Lung (tissue), 12 donors: Measurements from ENCODE around the gene ZFC3H1. TPM values are rescaled to one million over a fixed set of nuclear protein-coding genes. Genes with fewer than 3 reads are reported as not detected.

Experiments used
- ATAC-seq: fragments of 200-7000 bp; cut with Tn5 transposase; one replicate; pipeline ENCODE4 v1.9.1; 2020; ENCODE audit warnings: moderate number of reproducible peaks; ENCODE audit not compliant: insufficient read depth, low FRiP score
- DNase-seq, 3 donors: peaks; one replicate each; pipeline ENCODE4 v3.0.0-alpha.2; 2013 to 2017
- H3K27ac ChIP-seq, 2 donors: one replicate each; pipeline ENCODE4 v1.5.1; 2013; ENCODE audit warnings: mild to moderate bottlenecking in 2 of 2, moderate library complexity in 2 of 2, control low read depth in 1 of 2, inconsistent platforms in 1 of 2, low read depth in 1 of 2, low read length in 1 of 2
- H3K27me3 ChIP-seq, 3 donors: one replicate each; pipeline ENCODE4 v1.5.1; 2013; ENCODE audit warnings: low read length in 2 of 3; ENCODE audit not compliant: control insufficient read depth in 3 of 3, insufficient read depth in 3 of 3
- H3K36me3 ChIP-seq, 4 donors: one replicate each; pipeline ENCODE4 v1.5.1; 2013; ENCODE audit warnings: low read length in 4 of 4, mild to moderate bottlenecking in 1 of 4, moderate library complexity in 1 of 4; ENCODE audit not compliant: control insufficient read depth in 4 of 4, insufficient read depth in 4 of 4
- H3K4me1 ChIP-seq, 5 donors: one replicate each; pipeline ENCODE4 v1.5.1; 2013; ENCODE audit warnings: low read length in 5 of 5, mild to moderate bottlenecking in 2 of 5, moderate library complexity in 1 of 5; ENCODE audit not compliant: control insufficient read depth in 5 of 5, insufficient read depth in 5 of 5
- H3K4me3 ChIP-seq: one replicate; pipeline ENCODE4 v1.5.1; 2013; ENCODE audit warnings: mild to moderate bottlenecking, control low read depth, moderate library complexity
- H3K9ac ChIP-seq, 2 donors: one replicate each; pipeline ENCODE4 v1.5.1; 2013; ENCODE audit warnings: low read length in 2 of 2, control low read depth in 1 of 2; ENCODE audit not compliant: insufficient read depth in 1 of 2
- H3K9me3 ChIP-seq, 4 donors: one replicate each; pipeline ENCODE4 v1.5.1; 2013; ENCODE audit warnings: low read length in 3 of 4, mild to moderate bottlenecking in 1 of 4, moderate library complexity in 1 of 4; ENCODE audit not compliant: control insufficient read depth in 4 of 4, insufficient read depth in 3 of 4
- WGBS, 2 donors: extraction: QIAGEN DNeasy Blood & Tissue Kit; methylation state at CpG; one replicate each; pipeline ENCODE4 v1.1.7; 2013; 5-methylcytosine and 5-hydroxymethylcytosine counted together
- polyA plus RNA-seq, 2 donors: library from polyadenylated mRNA; stranded (reverse); fragments of 200-250 nt; gene quantifications; one replicate each; pipeline ENCODE4 v1.2.1, GENCODE V29; 2013
- total RNA-seq, 2 donors: library from RNA; depleted of rRNA in 1 of 2; stranded (reverse); fragments of >200 nt in 1 of 2; gene quantifications; one replicate each; pipeline ENCODE4 v1.2.1, GENCODE V29; 2014 to 2021
- TF ChIP-seq, protein P1 (sequence below): IDR thresholded peaks from 2 replicates; pipeline ENCODE4 v1.5.1; 2012; ENCODE audit warnings: mild to moderate bottlenecking; ENCODE audit errors: control extremely low read depth, extremely low read depth
- donor health status: control.
- donor health status: control.
- donor health status: Bipolar disorder and iron deficiency.
- donor health status: healthy.
- donor health status: DM: yes; HTN: yes; CAD: no.

The ZFC3H1 gene
- total and polyA plus RNA-seq, 4 donors, result 15.5 to 107 (median 29.6) TPM

GRCh38 chr12:71646512-71646911 lies 17.1 kb downstream of the ZFC3H1 start:
- no peak overlapping the region for H3K4me3 ChIP-seq
- peaks cover 6 to 43% (median 13%) of the 10 kb centered on the region in 4 donors for H3K36me3 ChIP-seq
- 98 to 99% methylated on average over 3 of the region's 3 CpGs for WGBS, 2 donors
- DNase-seq (no peak), ATAC-seq (no peak)
- H3K9ac ChIP-seq, result no peak overlapping the region
- no peak overlapping the region for H3K27ac ChIP-seq
- H3K9me3 ChIP-seq, result no peaks in the 10 kb centered on the region
- TF ChIP-seq, protein P1, sequence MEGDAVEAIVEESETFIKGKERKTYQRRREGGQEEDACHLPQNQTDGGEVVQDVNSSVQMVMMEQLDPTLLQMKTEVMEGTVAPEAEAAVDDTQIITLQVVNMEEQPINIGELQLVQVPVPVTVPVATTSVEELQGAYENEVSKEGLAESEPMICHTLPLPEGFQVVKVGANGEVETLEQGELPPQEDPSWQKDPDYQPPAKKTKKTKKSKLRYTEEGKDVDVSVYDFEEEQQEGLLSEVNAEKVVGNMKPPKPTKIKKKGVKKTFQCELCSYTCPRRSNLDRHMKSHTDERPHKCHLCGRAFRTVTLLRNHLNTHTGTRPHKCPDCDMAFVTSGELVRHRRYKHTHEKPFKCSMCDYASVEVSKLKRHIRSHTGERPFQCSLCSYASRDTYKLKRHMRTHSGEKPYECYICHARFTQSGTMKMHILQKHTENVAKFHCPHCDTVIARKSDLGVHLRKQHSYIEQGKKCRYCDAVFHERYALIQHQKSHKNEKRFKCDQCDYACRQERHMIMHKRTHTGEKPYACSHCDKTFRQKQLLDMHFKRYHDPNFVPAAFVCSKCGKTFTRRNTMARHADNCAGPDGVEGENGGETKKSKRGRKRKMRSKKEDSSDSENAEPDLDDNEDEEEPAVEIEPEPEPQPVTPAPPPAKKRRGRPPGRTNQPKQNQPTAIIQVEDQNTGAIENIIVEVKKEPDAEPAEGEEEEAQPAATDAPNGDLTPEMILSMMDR, result no peak
- H3K4me1 ChIP-seq, result peaks cover 0 to 2% (median 0%) of the 10 kb centered on the region in 5 donors
- H3K27me3 ChIP-seq, result no peaks in the 10 kb centered on the region

GRCh38 chr12:71645268-71645667 lies 18.4 kb downstream of the ZFC3H1 start:
- Histone ChIP-seq H3K4me3 (no peak overlapping the region), H3K27ac (no peak overlapping the region), H3K9me3 (no peaks in the 10 kb centered on the region), H3K27me3 (no peaks in the 10 kb centered on the region), H3K9ac (no peak overlapping the region), H3K36me3 (peaks cover 11 to 42% (median 15%) of the 10 kb centered on the region in 4 donors), H3K4me1 (peaks cover 0 to 2% (median 0%) of the 10 kb centered on the region in 5 donors)
- TF ChIP-seq, protein P1, result no peak
- WGBS, 2 donors, result 43 to 69% methylated on average over 3 of the region's 3 CpGs
- DNase-seq (no peak), ATAC-seq (no peak)

DNA sequence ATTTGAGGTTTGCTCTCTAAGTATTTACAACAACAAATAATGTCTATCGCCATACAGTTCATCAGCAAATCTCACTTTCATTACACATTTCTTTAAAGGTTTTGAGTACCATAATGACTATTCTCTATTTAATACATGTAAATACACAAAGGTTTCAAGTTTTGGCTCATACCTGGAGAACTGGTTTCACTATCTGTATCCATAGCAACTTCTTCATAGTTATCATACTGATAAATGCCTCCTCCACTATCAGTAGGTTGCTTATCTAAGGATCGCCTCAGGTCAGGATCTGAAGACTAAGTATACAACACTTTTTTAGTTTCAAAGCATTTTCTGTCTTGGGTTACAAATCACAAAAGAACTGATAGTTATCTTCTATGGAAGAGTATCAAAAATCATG lies 21.4 kb downstream of the ZFC3H1 start:
- DNase-seq, result no peak
- Histone ChIP-seq H3K27me3 (no peaks in the 10 kb centered on the region), H3K36me3 (peaks cover 15 to 52% (median 21%) of the 10 kb centered on the region in 4 donors), H3K4me1 (peaks cover 0 to 2% (median 0%) of the 10 kb centered on the region in 5 donors), H3K9me3 (no peaks in the 10 kb centered on the region), H3K27ac (no peak overlapping the region), H3K9ac (no peak overlapping the region), H3K4me3 (no peak overlapping the region)
- no peak for ATAC-seq
- TF ChIP-seq, protein P1, result no peak
- WGBS, 2 donors, result 80 to 92% methylated on average over 2 of the region's 2 CpGs

DNA sequence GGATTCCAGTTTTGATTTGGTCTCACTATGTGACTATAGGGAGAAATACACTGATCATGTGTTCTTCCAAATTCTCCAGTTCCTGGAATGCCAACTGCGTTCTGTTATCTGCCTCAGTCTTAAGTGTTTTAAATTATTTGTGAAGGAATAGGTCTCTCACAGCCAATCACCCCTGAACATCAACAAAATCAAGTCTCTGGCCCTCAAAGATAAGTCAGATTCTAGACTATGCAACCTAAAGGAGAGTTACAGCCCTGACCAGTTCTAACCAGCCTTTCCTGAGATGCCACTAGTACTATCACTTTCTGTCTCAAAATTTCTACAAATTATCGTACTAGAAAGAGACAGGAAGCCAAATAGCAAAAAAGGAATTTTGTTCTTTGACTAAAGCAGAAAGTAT lies 22.3 kb downstream of the ZFC3H1 start:
- Histone ChIP-seq H3K4me1 (no peaks in the 10 kb centered on the region), H3K36me3 (peaks cover 15 to 48% (median 22%) of the 10 kb centered on the region in 4 donors), H3K27ac (no peak overlapping the region), H3K27me3 (no peaks in the 10 kb centered on the region), H3K9me3 (no peaks in the 10 kb centered on the region), H3K9ac (no peak overlapping the region), H3K4me3 (no peak overlapping the region)
- DNase-seq (no peak), ATAC-seq (no peak)
- 77 to 90% methylated on average over 2 of the region's 2 CpGs for WGBS, 2 donors
- TF ChIP-seq, protein P1, result no peak
